ENCODE data around the gene SLC35F3.

SLC35F3 gene

DNA sequence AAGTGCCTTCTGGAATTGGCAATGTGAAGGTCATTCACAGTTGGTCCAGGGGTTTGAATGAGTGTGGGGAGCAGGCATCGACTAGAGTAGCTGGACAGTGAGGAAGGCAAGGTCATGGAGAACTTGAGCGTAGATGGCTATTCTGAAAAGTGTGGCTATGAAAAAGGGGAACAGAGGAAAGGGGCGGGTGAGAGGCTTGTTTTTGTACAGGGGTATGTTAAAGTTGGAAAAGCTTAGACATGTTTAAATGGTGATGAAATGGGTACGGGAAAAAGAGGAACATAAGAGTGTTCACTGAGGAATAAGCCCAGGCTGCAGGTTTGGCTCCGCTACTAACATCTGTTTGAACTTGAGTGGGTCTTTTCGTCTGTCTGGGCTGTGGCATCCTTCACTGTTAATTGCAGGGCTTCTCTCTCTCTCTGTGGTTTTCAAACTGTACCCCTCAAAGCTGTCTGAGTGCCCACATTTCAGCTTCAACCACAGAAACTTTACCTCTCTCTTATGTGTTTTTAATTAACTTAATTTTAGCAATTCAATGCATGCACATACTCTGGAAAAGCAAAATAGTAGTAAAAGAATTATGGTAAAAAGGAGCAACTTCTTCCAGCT is 398.0 kb downstream of the SLC35F3 start:
- DNase-seq, result no peak

- DNase-seq, result no peak
Measured at GRCh38 chr1:234303231-234303630, 398.8 kb downstream of the SLC35F3 start.

- DNase-seq, result no peak
Measured at GRCh38 chr1:234307726-234308125, 403.2 kb downstream of the SLC35F3 start.

- no peak for DNase-seq
Measured at GRCh38 chr1:234309243-234309597, 404.7 kb downstream of the SLC35F3 start.

DNA sequence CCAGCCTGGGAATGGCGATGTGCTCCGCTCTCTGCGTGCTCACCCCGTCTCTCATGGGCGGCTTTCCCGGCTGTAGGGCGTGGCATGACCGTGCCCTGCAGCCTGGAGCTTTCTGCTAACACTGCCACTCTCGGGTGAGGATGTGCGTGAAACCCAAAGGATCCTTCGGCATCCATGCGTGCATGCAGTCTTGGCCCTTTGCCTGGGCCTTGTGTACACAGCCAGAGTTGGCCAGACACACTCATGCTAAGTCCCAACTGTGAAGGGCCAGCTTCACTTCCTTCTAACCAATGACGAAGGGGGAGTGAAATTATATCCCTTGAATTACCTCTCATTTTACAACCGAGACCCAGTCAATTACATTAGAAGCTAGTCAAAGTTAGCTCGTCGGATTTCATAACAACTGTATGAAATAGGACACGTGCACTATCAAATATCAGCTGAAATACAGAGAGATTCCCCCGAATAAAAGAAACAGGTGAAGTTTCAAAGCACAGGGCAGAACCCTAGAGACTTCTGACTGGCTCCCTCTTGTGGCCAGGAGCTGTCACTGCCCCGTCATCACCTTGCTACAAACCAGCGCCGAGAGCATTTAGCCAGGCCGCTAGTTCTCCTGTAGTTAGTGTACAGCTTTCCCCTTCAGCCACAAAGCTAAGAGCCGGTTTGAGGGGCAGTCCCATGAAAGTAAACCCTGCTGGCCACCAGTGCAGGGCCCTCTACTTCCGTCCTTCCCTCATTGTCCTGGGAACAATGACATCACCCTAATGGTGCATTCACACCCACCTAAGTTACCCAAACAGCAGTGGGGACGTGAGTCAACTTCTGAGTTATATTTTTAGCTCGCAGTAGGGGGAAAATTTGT is 405.4 kb downstream of the SLC35F3 start:
- peak; percentile 64 for DNase-seq

- no peak for DNase-seq
Measured at GRCh38 chr1:234310460-234310817, 406.0 kb downstream of the SLC35F3 start.

DNA sequence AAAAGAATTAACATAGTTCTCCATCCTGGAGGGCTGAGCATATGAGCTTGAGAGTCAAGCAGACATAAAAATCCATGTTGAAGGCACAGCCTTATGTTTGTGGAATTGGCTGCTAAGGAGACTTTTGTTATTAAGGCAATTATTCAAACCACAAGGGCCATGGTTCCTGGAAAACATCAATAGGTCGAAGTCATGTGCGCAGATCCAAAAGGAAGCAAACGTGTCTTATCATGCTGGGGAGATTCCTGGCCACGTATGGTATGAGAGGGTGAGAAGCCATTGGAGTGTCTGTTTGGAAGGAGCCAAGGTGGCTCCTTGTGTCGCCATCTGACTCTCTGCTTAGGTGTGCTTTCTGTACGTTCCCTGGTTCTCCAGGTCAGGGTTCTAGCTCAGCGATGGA is 406.9 kb downstream of the SLC35F3 start:
- no peak for DNase-seq

- DNase-seq, result no peak
Measured at GRCh38 chr1:234313171-234313570, 408.7 kb downstream of the SLC35F3 start.

DNA sequence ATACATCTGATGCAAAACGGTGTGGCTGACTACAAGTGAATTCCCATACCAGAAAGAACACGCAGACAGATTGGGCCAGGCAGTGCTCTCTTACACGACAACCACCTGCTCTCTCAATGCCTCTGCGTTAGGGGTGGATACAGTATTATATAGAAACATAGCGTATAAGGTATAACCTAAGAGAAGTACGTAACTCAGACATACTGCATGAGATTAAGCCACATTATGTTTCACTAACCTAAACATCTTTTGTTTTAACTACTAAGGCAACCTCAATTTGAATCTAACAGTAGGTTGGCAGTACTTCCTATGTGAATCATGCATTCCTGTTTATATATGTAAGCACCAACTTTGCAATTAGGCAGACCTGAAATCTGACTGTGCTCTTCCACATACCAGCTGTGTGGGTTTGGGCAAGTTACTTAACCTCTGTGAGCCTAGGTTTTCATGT is 410.6 kb downstream of the SLC35F3 start:
- no peak for DNase-seq

DNA sequence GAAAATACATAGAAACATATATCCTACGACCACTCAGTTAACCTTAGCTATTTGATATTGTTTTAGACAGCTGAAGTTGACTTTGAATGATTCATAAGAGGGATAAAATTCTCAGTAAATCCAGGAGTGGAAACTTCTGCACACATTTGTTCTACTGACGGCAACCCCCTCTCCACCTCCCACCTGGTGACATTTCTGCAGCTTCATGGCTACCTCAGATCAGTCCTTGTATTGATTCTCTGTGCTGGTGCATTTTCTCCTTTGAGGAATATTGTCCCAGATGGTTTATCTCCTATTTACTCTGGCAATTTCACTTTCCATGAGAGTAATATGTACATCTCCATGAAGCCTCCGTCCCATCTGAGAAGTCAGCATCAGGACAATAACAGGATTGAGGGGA is 411.1 kb downstream of the SLC35F3 start:
- no peak for DNase-seq

GRCh38 chr1:234316486-234316885 is 412.0 kb downstream of the SLC35F3 start:
- no peak for DNase-seq

DNA sequence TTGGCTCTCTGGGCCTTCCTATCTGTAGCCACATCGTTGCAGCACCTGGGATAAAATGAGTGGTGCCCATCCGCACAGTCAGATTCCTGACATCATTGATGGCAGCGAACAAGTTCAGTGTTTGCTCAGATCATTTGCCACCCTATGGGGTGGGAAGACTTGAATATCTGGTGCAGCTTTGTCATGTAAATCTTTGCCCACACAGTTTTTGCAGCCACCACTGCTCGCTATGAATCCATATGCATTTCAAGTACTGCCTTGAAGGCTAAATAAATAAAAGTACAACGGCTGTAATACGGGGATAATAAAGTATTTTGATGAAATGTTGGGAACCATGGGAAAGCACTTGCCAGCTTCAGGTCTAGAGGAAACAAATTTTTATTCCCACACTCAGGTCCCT is 412.5 kb downstream of the SLC35F3 start:
- no peak for DNase-seq

- DNase-seq, result no peak
Measured at GRCh38 chr1:234320069-234320468, 415.6 kb downstream of the SLC35F3 start.

DNA sequence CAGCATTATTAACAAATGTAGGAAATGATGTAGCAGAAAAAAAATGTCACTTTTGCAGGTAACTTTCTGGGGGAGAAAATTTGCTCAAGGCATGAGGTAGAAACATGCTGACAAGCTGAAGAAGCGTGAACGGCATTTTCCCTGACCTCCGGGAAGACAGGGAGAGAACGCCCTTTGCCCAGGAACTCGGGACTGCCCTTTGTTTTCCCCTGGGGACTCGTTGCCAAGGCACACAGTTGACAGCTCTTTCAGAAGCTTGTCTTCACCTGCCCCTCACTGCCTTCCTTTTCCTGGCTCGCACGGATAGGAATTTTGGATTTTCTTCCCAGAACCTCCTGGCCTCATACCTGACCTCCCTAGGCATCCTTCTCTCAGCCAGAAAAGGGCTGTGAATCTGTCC is 416.1 kb downstream of the SLC35F3 start:
- no peak for DNase-seq

GRCh38 chr1:234321231-234321630 is 416.8 kb downstream of the SLC35F3 start:
- no peak for DNase-seq

GRCh38 chr1:234322097-234322496 is 417.6 kb downstream of the SLC35F3 start:
- no peak for DNase-seq

DNA sequence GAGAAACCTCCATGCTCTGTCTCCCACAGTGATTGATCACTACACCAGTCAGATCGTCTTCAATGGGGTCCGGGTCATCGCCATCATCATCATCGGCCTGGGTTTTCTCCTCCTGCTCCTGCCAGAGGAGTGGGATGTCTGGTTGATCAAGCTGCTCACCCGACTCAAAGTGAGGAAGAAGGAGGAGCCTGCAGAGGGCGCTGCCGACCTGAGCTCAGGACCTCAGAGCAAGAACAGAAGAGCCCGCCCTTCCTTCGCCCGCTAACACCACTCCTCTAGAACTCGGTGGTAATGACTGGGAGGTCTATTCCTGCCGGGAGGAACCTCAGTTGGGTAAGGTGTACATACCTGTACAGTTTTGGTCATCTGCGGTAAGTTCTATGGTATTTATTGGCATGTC is 418.5 kb downstream of the SLC35F3 start:
- peak; percentile 40 for DNase-seq

GRCh38 chr1:234324821-234325220 is 420.3 kb downstream of the SLC35F3 start:
- DNase-seq, result no peak

DNA sequence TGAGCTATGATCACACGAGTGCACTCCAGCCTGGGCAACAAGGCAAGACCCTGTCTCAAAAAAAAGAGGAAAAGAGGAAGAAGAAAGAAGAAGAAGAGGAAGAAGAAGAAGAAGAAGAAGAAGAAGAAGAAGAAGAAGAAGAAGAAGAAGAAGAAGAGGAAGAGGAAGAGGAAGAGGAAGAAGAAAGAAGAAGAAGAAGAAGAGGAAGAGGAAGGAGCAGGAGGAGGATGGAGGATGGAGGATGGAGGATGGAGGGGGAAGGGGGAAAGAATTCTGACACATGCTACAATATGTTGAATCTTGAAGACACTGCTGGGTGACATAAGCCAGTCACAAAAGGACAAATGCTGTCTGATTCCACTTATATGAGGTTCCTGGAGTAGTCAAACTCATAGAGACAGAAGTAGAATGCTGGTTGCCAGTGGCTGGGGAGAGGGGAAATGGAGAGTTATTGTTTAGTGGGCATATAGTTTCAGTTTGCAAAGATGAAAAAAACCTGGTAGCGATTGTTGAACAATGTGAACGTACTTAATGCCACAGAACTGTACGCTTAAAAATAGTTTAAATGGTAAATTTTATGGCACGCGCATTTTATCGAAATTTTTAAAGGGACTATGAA is 421.5 kb downstream of the SLC35F3 start:
- DNase-seq, result no peak

DNA sequence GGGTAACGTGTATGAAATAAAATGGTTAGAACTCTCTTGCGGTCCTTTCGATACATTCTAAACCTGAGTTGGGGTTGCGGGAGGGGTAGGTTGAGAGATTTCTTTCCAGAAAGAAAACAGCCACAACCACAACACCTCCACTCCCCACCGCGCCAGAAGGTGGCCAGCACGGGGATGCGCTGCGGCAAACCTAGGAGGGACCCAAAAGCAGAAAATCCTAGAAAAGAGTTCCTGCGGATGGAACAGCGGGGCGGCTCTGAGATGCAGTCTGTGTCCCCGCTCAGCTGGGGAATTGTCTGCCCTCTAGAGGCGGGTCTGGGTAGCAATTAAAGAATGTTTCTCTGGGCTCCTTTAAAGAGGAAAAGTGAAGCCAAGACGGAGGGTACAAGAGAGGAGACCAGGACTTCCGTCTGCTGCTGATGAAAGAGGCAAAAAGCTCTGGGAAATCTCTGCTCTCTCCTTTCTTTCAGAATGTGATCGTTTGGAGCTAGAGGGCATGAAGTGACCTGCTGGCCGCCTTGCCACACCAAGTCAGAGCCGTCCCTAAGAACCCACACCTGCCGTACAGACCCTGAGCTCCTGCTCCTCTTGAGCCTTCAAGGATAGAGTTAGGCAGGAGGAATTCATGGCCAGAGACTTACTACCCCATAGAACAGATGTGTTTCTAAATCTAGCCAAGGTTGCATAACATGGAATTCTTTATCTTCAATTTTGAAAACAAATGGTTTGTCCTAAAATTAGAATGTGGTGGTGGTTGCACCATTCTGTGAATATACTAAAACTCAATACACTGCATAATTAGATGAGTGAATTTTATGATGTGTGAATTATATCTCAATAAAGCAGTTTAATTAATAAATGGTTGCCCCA is 422.3 kb downstream of the SLC35F3 start:
- DNase-seq, result peak; percentile 62

- no peak for DNase-seq
Measured at GRCh38 chr1:234327577-234328164, 423.2 kb downstream of the SLC35F3 start.

DNA sequence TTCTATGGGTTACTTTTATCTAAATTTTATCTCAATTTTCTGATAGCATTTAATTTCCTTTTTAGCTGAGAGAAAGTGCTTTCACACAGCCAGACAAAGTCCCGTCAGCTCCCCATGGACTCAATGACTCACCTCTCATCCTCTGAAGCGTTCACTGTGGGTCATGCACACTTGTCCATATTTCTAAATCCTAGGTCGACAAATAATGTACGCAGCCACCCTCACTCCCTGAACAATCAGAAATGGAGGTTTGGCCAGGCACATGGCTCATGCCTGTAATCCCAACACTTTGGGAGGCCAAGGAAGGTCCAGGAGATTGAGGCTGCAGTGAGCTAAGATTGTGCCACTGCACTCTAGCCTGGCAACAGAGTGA is 426.4 kb downstream of the SLC35F3 start:
- DNase-seq, result no peak

- no peak for DNase-seq
Measured at GRCh38 chr1:234331507-234331906, 427.0 kb downstream of the SLC35F3 start.

Measured in activated CD8-positive, alpha-beta memory T cell treated with anti-CD3 and anti-CD28 coated beads, Interleukin-2, amount 50 U/mL, for 4 hours (primary cell).